GM19467 (cell line): Measurements from ENCODE around the gene GBA2.

Experiments used
- ATAC-seq: cut with Tn5 transposase; IDR thresholded peaks from one replicate; pipeline ENCODE4 v1.9.1; 2021; ENCODE audit warnings: mild to moderate bottlenecking, moderate library complexity; ENCODE audit not compliant: unreplicated experiment

Gene GBA2

GRCh38 chr9:35718721-35719511, 30.1 kb downstream of the GBA2 start:
- no peak for ATAC-seq

GRCh38 chr9:35717132-35717870, 31.7 kb downstream of the GBA2 start:
- ATAC-seq, result no peak

GRCh38 chr9:35716230-35716629, 32.8 kb downstream of the GBA2 start:
- ATAC-seq, result no peak

GRCh38 chr9:35714579-35715252, 34.3 kb downstream of the GBA2 start:
- ATAC-seq, result no peak

GRCh38 chr9:35714123-35714522, 34.9 kb downstream of the GBA2 start:
- ATAC-seq, result no peak

- ATAC-seq, result no peak
These were observed 35.5 kb downstream of the GBA2 start for GRCh38 chr9:35713578-35713977.

GRCh38 chr9:35712762-35713400, 36.1 kb downstream of the GBA2 start:
- no peak for ATAC-seq

GRCh38 chr9:35711501-35712428, 37.3 kb downstream of the GBA2 start:
- no peak for ATAC-seq

- no peak for ATAC-seq
These were observed 38.1 kb downstream of the GBA2 start for GRCh38 chr9:35710818-35711500.

GRCh38 chr9:35708146-35708545, 40.9 kb downstream of the GBA2 start:
- no peak for ATAC-seq

GRCh38 chr9:35706951-35707350, 42.1 kb downstream of the GBA2 start:
- no peak for ATAC-seq

GRCh38 chr9:35705836-35706430, 43.1 kb downstream of the GBA2 start:
- no peak for ATAC-seq

- no peak for ATAC-seq
These were observed 43.7 kb downstream of the GBA2 start for GRCh38 chr9:35705372-35705771.

- no peak for ATAC-seq
These were observed 44.9 kb downstream of the GBA2 start for GRCh38 chr9:35703906-35704672.

GRCh38 chr9:35702696-35703095, 46.3 kb downstream of the GBA2 start:
- ATAC-seq, result no peak

- no peak for ATAC-seq
These were observed 48.1 kb downstream of the GBA2 start for GRCh38 chr9:35700942-35701341.

- ATAC-seq, result no peak
These were observed 49.0 kb downstream of the GBA2 start for GRCh38 chr9:35700031-35700430.

- no peak for ATAC-seq
These were observed 50.8 kb downstream of the GBA2 start for GRCh38 chr9:35698231-35698630.
